NCI-H2029 (cell line): Measurements from ENCODE around the gene RBM17.
A peak's percentile ranks its signal among the peaks of the same experiment; 100 is the strongest.
"Not testable (repeated sequence)": the region's sequence is repeated elsewhere in the genome, so short reads cannot be mapped to it uniquely, and the experiment has no call there.

ENCODE experiments used
- DNase-seq: peaks from one replicate; lab custom pipeline; 2025; lab: John Stamatoyannopoulos, UW

Gene RBM17

GRCh38 chr10:6136215-6137201, 47.7 kb downstream of the RBM17 start:
- DNase-seq: no peak

- DNase-seq: no peak
These were observed 49.6 kb downstream of the RBM17 start for GRCh38 chr10:6138456-6138855.

GRCh38 chr10:6139470-6139869, 50.6 kb downstream of the RBM17 start:
- no peak for DNase-seq

- DNase-seq: peak; percentile 6
These were observed 51.5 kb downstream of the RBM17 start for GRCh38 chr10:6140141-6140841.

- no peak for DNase-seq
These were observed 52.1 kb downstream of the RBM17 start for GRCh38 chr10:6140965-6141295.

- peak; percentile 8 for DNase-seq
These were observed 52.7 kb downstream of the RBM17 start for GRCh38 chr10:6141296-6142151.

- not testable (repeated sequence) for DNase-seq
These were observed 53.4 kb downstream of the RBM17 start for GRCh38 chr10:6142186-6142585.

GRCh38 chr10:6142644-6143043, 53.8 kb downstream of the RBM17 start:
- no peak for DNase-seq

GRCh38 chr10:6143181-6143580, 54.3 kb downstream of the RBM17 start:
- no peak for DNase-seq

- peak; percentile 22 for DNase-seq
These were observed 55.8 kb downstream of the RBM17 start for GRCh38 chr10:6144406-6145165.

GRCh38 chr10:6145166-6145987, 56.5 kb downstream of the RBM17 start:
- DNase-seq: no peak

GRCh38 chr10:6146013-6146785, 57.4 kb downstream of the RBM17 start:
- no peak for DNase-seq

GRCh38 chr10:6146921-6147320, 58.1 kb downstream of the RBM17 start:
- no peak for DNase-seq

GRCh38 chr10:6148251-6148701, 59.4 kb downstream of the RBM17 start:
- DNase-seq: no peak

- DNase-seq: no peak
These were observed 60.1 kb downstream of the RBM17 start for GRCh38 chr10:6148908-6149307.

GRCh38 chr10:6151087-6151977, 62.5 kb downstream of the RBM17 start:
- no peak for DNase-seq

GRCh38 chr10:6153845-6154244, 65.0 kb downstream of the RBM17 start:
- DNase-seq: no peak

GRCh38 chr10:6154566-6154965, 65.7 kb downstream of the RBM17 start:
- no peak for DNase-seq

GRCh38 chr10:6158276-6158675, 69.4 kb downstream of the RBM17 start:
- no peak for DNase-seq
